ENCODE measurements around the gene TMEM204.

Gene TMEM204

GRCh38 chr16:1532771-1533170, 695 bp upstream of the TMEM204 start:
- Histone ChIP-seq H3K36me3 (ENCODE audit: control insufficient read depth in 2 of 2, insufficient read depth in 2 of 2, low read length in 2 of 2) (peaks cover 3 to 15% of the 10 kb centered on the region in 2 donors), H3K4me1 (ENCODE audit: control insufficient read depth, insufficient read depth, low read length) (peaks cover 71% of the 10 kb centered on the region), H3K9ac (ENCODE audit: low read length in 2 of 2) (peak overlapping the region; percentile 55 to 65), H3K27me3 (ENCODE audit: control insufficient read depth in 1 of 2, insufficient read depth in 2 of 2, low read length in 2 of 2) (no peaks in the 10 kb centered on the region), H3K9me3 (ENCODE audit: control insufficient read depth in 2 of 2, low read length in 2 of 2) (no peaks in the 10 kb centered on the region), H3K27ac (ENCODE audit: low read length) (peak overlapping the region; percentile 88), H3K4me3 (ENCODE audit: low read length in 2 of 2) (peak overlapping the region in 1 of 2 donors; percentile 78)

GRCh38 chr16:1534021-1535020, 855 bp downstream of the TMEM204 start:
- Histone ChIP-seq H3K9ac (ENCODE audit: low read length in 2 of 2) (peak overlapping the region; percentile 55 to 65), H3K4me3 (ENCODE audit: low read length in 2 of 2) (peak overlapping the region; percentile 61 to 78), H3K36me3 (ENCODE audit: control insufficient read depth in 2 of 2, insufficient read depth in 2 of 2, low read length in 2 of 2) (peaks cover 3 to 15% of the 10 kb centered on the region in 2 donors), H3K27me3 (ENCODE audit: control insufficient read depth in 1 of 2, insufficient read depth in 2 of 2, low read length in 2 of 2) (no peaks in the 10 kb centered on the region), H3K9me3 (ENCODE audit: control insufficient read depth in 2 of 2, low read length in 2 of 2) (no peaks in the 10 kb centered on the region), H3K4me1 (ENCODE audit: control insufficient read depth, insufficient read depth, low read length) (peaks cover 85% of the 10 kb centered on the region), H3K27ac (ENCODE audit: low read length) (peak overlapping the region; percentile 88)

GRCh38 chr16:1535391-1536291, 2.2 kb downstream of the TMEM204 start:
- Histone ChIP-seq H3K9ac (ENCODE audit: low read length in 2 of 2) (peak overlapping the region; percentile 47 to 65), H3K27ac (ENCODE audit: low read length) (peak overlapping the region; percentile 11), H3K4me3 (ENCODE audit: low read length in 2 of 2) (peak overlapping the region; percentile 61 to 78), H3K36me3 (ENCODE audit: control insufficient read depth in 2 of 2, insufficient read depth in 2 of 2, low read length in 2 of 2) (peaks cover 8 to 17% of the 10 kb centered on the region in 2 donors), H3K4me1 (ENCODE audit: control insufficient read depth, insufficient read depth, low read length) (peaks cover 88% of the 10 kb centered on the region), H3K9me3 (ENCODE audit: control insufficient read depth in 2 of 2, low read length in 2 of 2) (no peaks in the 10 kb centered on the region), H3K27me3 (ENCODE audit: control insufficient read depth in 1 of 2, insufficient read depth in 2 of 2, low read length in 2 of 2) (no peaks in the 10 kb centered on the region)

GRCh38 chr16:1536601-1537000, 3.1 kb downstream of the TMEM204 start:
- no peak overlapping the region for H3K27ac ChIP-seq (ENCODE audit: low read length)
- no peaks in the 10 kb centered on the region for H3K27me3 ChIP-seq (ENCODE audit: control insufficient read depth in 1 of 2, insufficient read depth in 2 of 2, low read length in 2 of 2)
- peaks cover 79% of the 10 kb centered on the region for H3K4me1 ChIP-seq (ENCODE audit: control insufficient read depth, insufficient read depth, low read length)
- H3K9ac ChIP-seq (ENCODE audit: low read length in 2 of 2) = no peak overlapping the region
- peaks cover 8 to 18% of the 10 kb centered on the region in 2 donors for H3K36me3 ChIP-seq (ENCODE audit: control insufficient read depth in 2 of 2, insufficient read depth in 2 of 2, low read length in 2 of 2)
- no peaks in the 10 kb centered on the region for H3K9me3 ChIP-seq (ENCODE audit: control insufficient read depth in 2 of 2, low read length in 2 of 2)
- H3K4me3 ChIP-seq (ENCODE audit: low read length in 2 of 2) = peak overlapping the region in 1 of 2 donors; percentile 78

GRCh38 chr16:1537138-1537577, 3.7 kb downstream of the TMEM204 start:
- H3K9ac ChIP-seq (ENCODE audit: low read length in 2 of 2) = no peak overlapping the region
- H3K27ac ChIP-seq (ENCODE audit: low read length) = peak overlapping the region; percentile 41
- H3K36me3 ChIP-seq (ENCODE audit: control insufficient read depth in 2 of 2, insufficient read depth in 2 of 2, low read length in 2 of 2) = peaks cover 8 to 19% of the 10 kb centered on the region in 2 donors
- no peaks in the 10 kb centered on the region for H3K27me3 ChIP-seq (ENCODE audit: control insufficient read depth in 1 of 2, insufficient read depth in 2 of 2, low read length in 2 of 2)
- H3K4me1 ChIP-seq (ENCODE audit: control insufficient read depth, insufficient read depth, low read length) = peaks cover 75% of the 10 kb centered on the region
- H3K9me3 ChIP-seq (ENCODE audit: control insufficient read depth in 2 of 2, low read length in 2 of 2) = no peaks in the 10 kb centered on the region
- peak overlapping the region in 1 of 2 donors; percentile 78 for H3K4me3 ChIP-seq (ENCODE audit: low read length in 2 of 2)

- Histone ChIP-seq H3K36me3 (ENCODE audit: control insufficient read depth in 2 of 2, insufficient read depth in 2 of 2, low read length in 2 of 2) (peaks cover 11 to 24% of the 10 kb centered on the region in 2 donors), H3K9me3 (ENCODE audit: control insufficient read depth in 2 of 2, low read length in 2 of 2) (no peaks in the 10 kb centered on the region), H3K9ac (ENCODE audit: low read length in 2 of 2) (no peak overlapping the region), H3K27ac (ENCODE audit: low read length) (peak overlapping the region; percentile 41), H3K4me3 (ENCODE audit: low read length in 2 of 2) (peak overlapping the region in 1 of 2 donors; percentile 35), H3K4me1 (ENCODE audit: control insufficient read depth, insufficient read depth, low read length) (peaks cover 75% of the 10 kb centered on the region), H3K27me3 (ENCODE audit: control insufficient read depth in 1 of 2, insufficient read depth in 2 of 2, low read length in 2 of 2) (no peaks in the 10 kb centered on the region)
These were observed 4.4 kb downstream of the TMEM204 start for GRCh38 chr16:1537763-1538289.

- Histone ChIP-seq H3K9ac (ENCODE audit: low read length in 2 of 2) (no peak overlapping the region), H3K36me3 (ENCODE audit: control insufficient read depth in 2 of 2, insufficient read depth in 2 of 2, low read length in 2 of 2) (peaks cover 11 to 24% of the 10 kb centered on the region in 2 donors), H3K4me3 (ENCODE audit: low read length in 2 of 2) (peak overlapping the region in 1 of 2 donors; percentile 15), H3K4me1 (ENCODE audit: control insufficient read depth, insufficient read depth, low read length) (peaks cover 73% of the 10 kb centered on the region), H3K27ac (ENCODE audit: low read length) (peak overlapping the region; percentile 41), H3K27me3 (ENCODE audit: control insufficient read depth in 1 of 2, insufficient read depth in 2 of 2, low read length in 2 of 2) (no peaks in the 10 kb centered on the region), H3K9me3 (ENCODE audit: control insufficient read depth in 2 of 2, low read length in 2 of 2) (no peaks in the 10 kb centered on the region)
These were observed 5.5 kb downstream of the TMEM204 start for GRCh38 chr16:1538804-1539520.

- no peaks in the 10 kb centered on the region for H3K9me3 ChIP-seq (ENCODE audit: control insufficient read depth in 2 of 2, low read length in 2 of 2)
- H3K9ac ChIP-seq (ENCODE audit: low read length in 2 of 2) = no peak overlapping the region
- no peak overlapping the region for H3K4me3 ChIP-seq (ENCODE audit: low read length in 2 of 2)
- no peak overlapping the region for H3K27ac ChIP-seq (ENCODE audit: low read length)
- peaks cover 11 to 24% of the 10 kb centered on the region in 2 donors for H3K36me3 ChIP-seq (ENCODE audit: control insufficient read depth in 2 of 2, insufficient read depth in 2 of 2, low read length in 2 of 2)
- no peaks in the 10 kb centered on the region for H3K27me3 ChIP-seq (ENCODE audit: control insufficient read depth in 1 of 2, insufficient read depth in 2 of 2, low read length in 2 of 2)
- H3K4me1 ChIP-seq (ENCODE audit: control insufficient read depth, insufficient read depth, low read length) = peaks cover 68% of the 10 kb centered on the region
These were observed 6.5 kb downstream of the TMEM204 start for GRCh38 chr16:1539720-1540555.

GRCh38 chr16:1540556-1540855, 7.0 kb downstream of the TMEM204 start:
- Histone ChIP-seq H3K9ac (ENCODE audit: low read length in 2 of 2) (no peak overlapping the region), H3K9me3 (ENCODE audit: control insufficient read depth in 2 of 2, low read length in 2 of 2) (no peaks in the 10 kb centered on the region), H3K4me1 (ENCODE audit: control insufficient read depth, insufficient read depth, low read length) (peaks cover 68% of the 10 kb centered on the region), H3K27me3 (ENCODE audit: control insufficient read depth in 1 of 2, insufficient read depth in 2 of 2, low read length in 2 of 2) (no peaks in the 10 kb centered on the region), H3K27ac (ENCODE audit: low read length) (no peak overlapping the region), H3K36me3 (ENCODE audit: control insufficient read depth in 2 of 2, insufficient read depth in 2 of 2, low read length in 2 of 2) (peaks cover 11 to 23% of the 10 kb centered on the region in 2 donors), H3K4me3 (ENCODE audit: low read length in 2 of 2) (no peak overlapping the region)
